Measurements from ENCODE around the gene WDR81.
A peak's percentile ranks its signal among the peaks of the same experiment; 100 is the strongest.
"Not testable (repeated sequence)": the region's sequence is repeated elsewhere in the genome, so short reads cannot be mapped to it uniquely, and the experiment has no call there.

Gene WDR81

GRCh38 chr17:1755827-1756262, 31.3 kb downstream of the WDR81 start:
- DNase-seq = no peak

- DNase-seq = peak; percentile 61
Observed at GRCh38 chr17:1758807-1759206, 34.3 kb downstream of the WDR81 start.

- DNase-seq = no peak
Observed at GRCh38 chr17:1759529-1759928, 35.0 kb downstream of the WDR81 start.

- no peak for DNase-seq
Observed at GRCh38 chr17:1762233-1762900, 37.9 kb downstream of the WDR81 start.

DNA sequence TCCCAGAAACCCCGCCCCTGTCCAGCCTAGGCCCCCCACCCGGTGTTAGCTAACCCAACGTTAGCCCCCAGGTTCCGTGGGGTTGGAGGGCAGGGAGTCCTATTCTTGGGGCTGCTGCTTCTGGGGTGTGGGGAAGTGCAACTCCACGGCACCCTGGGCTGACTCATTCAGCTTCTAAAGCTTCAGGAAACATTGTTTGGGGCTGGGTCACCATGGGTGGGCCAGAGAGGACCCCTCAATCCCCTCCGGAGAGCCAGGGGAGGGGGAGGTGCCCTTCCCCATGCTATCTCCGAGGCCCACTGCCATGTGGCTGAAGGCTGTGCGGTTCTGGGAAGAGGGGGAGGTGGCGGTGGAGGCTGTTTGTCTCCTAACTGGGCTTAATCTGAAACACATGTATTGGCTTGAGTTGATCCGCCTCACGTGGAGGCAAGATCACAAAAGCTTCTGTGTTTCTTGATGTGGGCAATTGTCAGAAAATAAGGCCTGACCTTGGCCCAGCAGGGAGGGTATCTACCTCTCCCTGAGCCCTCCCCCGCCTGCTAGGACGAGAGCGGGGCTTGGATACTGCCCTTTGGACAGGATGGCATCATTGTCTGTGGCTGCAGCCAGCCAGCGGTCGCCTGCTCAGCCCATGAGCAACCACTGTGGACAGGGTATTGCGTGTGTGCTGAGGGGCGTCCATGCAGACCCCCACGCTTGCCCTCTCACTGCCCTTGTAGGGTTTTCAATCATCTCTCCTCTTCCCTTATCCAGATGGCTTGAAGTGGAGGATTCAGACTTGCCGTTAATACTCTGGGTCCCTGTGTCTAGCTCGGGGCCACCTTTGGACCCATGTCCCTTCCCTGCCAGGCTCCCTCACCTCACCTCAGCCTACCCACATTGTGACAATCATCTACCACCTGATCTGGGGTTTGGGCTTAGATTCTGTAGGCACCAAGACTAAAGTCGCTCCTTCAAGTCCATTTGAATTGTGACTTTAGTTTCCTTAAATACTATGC, 38.7 kb downstream of the WDR81 start:
- DNase-seq = peak; percentile 32

DNA sequence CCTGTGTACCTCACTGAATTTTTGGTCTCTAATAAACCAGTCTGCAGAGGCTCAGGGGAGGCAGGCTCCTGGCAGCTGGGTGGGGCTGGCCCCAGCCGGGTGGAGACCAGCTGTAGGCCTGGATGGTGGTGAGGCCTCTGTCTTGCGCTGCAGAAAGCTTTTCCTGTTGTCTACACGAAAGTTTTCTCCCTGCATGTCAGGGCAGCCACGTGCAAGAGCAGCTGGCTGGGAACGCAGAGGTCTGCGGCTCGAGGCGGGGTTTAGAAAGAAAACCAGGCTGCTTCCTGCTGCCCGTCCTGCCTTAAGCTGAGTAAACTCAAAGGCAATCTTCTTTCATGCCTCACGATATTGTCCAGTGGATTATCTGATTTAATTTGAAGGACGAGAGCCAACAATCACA, 39.8 kb downstream of the WDR81 start:
- peak; percentile 64 for DNase-seq

DNA sequence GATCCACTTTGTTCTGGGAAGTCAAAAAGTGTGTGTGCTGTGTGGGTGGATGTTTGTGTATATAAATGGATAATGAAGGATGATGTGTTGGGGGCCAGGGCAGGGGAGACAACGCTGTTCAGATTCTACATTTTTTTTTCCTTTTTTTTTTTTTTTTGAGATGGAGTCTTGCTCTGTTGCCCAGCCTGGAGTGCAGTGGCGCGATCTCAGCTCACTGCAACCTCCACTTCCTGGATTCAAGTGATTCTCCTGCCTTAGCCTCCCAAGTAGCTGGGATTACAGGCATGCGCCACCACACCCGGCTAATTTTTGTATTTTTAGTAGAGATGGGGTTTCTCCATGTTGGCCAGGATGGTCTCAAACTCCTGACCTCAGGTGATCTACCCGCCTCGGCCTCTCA, 40.2 kb downstream of the WDR81 start:
- DNase-seq = not testable (repeated sequence)

DNA sequence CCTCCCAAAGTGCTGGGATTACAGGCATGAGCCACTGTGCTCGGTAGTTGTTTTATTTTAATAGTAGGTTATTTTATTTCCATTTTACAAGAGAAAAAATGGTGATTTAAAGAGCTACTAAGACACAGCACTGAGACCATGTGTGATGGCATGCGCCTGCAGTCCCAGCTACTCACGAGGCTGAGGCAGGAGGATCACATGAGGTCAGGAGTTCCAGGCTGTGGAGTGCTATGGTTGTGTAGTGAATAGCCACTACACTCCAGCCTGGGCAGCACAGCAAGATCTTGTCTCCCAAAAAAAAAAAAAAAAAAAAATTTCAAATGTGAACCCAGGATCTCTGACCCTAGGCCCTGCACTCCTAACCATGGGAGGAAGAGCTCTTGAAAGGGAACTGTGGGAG, 41.1 kb downstream of the WDR81 start:
- no peak for DNase-seq

- DNase-seq = no peak
Observed at GRCh38 chr17:1766382-1767135, 42.1 kb downstream of the WDR81 start.

DNA sequence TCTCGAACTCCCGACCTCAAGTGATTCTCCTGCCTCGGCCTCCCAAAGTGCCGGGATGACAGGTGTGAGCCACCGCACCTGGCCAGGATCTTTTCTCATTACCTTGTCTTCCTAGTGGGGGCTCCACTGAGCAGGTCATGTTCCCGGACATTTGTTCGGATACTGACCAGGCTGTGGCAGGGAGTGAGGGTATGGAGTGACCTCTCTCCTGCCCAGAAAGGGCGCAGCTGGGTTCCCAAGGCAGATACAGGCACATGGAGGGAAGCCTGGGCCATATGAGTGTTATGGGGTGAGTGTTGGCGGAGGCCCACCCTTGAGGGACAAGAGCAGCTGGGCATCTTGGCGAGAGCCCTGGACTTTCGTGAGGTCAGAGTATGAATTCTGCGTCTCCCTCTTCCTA, 42.9 kb downstream of the WDR81 start:
- DNase-seq = no peak

- no peak for DNase-seq
Observed at GRCh38 chr17:1769822-1770477, 45.4 kb downstream of the WDR81 start.

DNA sequence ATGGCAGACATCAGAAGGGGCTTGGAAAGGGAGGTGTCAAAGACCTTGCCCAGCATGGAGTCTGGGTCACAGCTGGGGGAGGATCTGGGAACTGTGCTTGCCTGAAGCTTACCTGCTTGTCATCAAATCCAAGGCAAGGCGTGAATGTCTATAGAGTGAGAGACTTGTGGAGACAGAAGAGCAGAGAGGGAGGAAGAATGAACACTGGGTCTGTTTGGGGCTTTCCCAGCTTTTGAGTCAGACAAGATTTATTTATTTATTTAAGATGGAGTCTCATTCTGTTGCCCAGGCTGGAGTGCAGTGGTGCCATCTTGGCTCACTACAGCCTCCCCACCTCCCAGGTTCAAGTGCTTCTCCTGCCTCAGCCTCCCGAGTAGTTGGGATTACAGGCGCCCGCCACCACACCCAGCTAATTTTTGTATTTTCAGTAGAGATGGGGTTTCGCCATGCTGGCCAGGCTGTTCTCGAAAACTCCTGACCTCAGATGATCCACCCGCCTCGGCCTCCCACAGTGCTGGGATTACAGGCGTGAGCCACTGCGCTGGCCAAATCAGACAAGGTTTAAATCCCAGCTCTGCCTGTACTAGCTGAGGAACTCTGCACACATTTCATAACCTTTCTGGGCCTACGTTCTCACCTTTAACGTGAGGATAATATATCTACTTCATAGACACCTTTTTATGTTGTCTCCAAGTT, 48.6 kb downstream of the WDR81 start:
- peak; percentile 61 for DNase-seq

- no peak for DNase-seq
Observed at GRCh38 chr17:1773696-1774181, 49.2 kb downstream of the WDR81 start.

DNA sequence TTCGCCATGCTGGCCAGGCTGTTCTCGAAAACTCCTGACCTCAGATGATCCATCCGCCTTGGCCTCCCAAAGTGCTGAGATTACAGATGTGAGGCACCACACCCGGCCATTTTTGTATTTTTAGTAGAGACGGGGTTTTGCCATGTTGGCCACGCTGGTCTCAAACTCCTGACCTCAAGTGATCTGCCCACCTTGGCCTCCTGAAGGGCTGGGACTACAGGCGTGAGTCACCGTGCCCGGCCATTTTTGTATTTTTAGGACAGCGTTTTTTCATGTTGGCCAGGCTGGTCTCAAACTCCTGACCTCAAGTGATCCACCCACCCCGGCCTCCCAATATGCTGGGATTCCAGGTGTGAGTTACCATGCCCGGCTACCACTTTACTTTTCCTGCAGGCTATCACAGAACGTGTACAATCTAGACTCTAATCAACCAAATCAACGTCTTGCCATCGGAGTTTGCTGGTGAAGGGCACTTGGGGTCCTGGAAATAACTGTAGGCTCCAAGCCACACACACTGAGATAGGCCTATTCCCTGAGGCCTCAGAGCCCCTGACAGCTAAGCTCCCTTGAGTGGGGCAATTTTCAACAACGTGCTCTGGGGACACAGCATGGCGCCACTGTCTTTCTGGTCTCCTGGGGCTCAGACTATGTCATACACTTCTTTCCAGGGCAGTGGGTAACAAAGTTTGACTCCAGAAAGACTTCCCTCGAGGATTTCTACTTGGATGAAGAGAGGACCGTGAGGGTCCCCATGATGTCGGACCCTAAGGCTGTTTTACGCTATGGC, 50.1 kb downstream of the WDR81 start:
- DNase-seq = no peak

GRCh38 chr17:1776328-1776727, 51.8 kb downstream of the WDR81 start:
- no peak for DNase-seq

DNA sequence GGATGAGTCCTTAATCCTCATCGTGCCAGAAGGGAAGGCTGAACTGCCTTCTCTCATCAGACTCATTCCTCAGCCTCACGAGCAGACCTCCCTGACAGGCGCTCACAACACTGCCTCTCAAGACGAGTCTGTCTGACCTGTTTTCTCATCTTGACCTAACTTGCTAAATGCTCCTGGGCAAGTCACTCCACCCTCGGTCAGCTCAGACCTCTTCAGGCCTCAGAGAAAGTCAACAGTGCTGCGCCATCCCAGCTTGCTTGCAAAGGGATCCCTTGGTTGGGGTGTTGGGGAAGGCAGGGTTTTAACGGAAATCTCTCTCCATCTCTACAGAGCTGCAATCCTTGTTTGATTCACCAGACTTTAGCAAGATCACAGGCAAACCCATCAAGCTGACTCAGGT, 52.4 kb downstream of the WDR81 start:
- DNase-seq = no peak

DNA sequence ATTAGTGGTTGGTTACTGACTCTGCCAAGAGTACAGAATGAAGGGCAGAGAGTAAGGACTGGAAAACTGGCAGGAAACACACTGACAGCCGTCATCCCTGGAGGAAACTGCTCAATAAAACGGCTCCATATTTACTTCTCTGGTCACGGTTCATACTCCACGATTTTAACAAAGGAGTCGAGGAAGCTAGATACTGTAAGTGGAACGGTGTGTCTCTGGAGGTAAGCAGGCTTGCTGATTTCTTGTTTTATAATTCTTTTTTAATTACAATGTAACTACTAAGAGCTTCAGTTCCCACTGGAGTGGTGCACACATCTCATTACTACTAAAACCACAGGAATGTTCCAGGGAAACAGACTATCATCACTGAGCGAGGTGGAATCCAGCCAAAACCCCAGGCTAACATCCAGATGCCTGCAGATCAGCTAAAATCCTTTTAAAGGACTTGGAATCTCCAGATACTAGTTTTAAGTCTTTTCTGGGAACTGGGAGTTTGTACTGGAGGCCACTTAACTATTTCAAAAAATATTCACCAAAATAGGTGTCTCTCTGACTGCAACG, 55.1 kb downstream of the WDR81 start:
- no peak for DNase-seq

DNA sequence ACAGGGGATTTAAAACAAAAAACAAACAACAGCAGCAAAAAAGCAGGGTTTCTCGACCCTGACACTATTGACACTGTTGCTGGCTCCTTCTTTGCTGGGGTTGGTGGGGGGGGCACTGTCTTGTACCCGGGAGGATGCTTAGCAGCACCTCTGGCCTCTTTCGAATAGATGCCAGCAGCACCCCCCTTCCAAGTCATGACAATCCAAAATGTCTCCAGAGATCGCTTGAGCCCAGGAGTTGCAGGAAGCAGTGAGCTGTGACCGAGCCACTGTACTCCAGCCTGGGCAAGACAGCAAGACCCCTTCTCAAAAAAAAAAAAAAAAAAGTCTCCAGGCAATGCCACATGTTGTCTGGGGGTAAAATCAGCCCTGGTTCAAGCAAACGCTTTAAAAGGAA, 57.7 kb downstream of the WDR81 start:
- DNase-seq = no peak

- peak; percentile 63 for DNase-seq
Observed at GRCh38 chr17:1783271-1783670, 58.8 kb downstream of the WDR81 start.

DNA sequence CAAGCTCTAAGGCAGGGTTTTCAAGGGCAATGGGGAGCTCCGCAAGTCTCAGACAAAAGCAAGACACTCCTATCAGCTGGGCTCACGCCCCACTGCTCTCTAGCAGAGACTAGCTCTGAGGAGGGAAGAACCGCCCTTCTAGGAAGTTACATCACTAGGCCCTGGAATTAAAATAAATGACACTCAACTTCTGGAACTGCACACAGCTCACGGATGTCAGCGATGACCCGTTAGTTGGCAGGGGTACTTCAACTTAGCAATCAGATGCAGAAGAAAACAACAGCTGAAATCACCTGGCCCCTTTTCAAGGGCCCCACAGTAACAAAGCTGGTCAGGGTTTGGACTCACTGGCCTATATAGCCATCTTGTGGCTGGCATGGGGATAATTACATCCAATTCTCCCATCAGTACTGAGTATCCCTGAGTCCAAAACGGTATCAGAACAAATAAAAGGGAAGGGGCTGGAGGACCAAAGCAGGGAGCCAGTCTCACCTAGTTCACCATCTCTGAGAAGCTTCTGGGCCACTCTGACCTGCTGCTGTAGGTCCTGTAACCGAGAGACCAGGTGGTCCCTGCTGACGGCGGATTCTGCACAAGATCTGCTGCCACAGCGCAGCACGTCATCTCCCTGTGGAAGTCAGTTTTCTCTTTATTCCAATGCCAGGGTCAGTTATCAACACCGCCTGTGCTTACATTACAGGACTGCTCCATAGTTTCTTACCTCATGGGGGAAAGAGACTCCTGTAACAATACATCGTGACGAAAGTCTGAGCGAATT, 59.5 kb downstream of the WDR81 start:
- DNase-seq = peak; percentile 80
